Fibroblast of mammary gland (primary cell): Measurements from ENCODE around the gene YARS1.

ENCODE experiments used
- DNase-seq: peaks from one replicate; pipeline ENCODE4 v3.0.0-alpha.2; 2010; ENCODE audit warnings: low read depth
- H3K4me3 ChIP-seq: 2 replicates; pipeline ENCODE4 v1.5.1; 2011; ENCODE audit warnings: low read depth, mild to moderate bottlenecking, low read length, moderate library complexity; ENCODE audit not compliant: control insufficient read depth
- TF ChIP-seq, protein P1 (sequence below): conservative IDR thresholded peaks from 2 replicates; pipeline ENCODE4 v1.5.1; 2011; ENCODE audit warnings: low read depth, low read length, inconsistent platforms; ENCODE audit not compliant: control insufficient read depth, insufficient read depth

The YARS1 gene

DNA sequence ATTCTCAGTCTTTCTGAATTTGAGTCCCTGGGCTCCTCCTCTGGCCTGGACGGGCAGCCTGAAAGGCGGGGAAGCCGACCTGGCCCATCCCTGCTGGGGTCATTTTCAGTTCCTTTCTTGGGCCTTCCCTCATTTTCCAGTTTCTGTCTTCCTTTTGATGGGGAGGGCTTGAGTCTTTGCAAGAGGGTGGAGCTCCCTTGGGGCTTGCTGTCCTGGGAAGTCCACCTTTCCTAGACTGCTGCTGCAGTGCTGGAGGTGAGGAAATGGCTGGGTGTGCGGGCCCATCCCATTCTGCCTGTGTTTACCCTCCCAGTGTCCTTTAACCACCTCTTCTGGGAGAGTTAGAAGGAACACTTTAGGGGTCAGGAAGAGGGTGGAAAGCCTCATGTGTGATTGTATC, 74.2 kb downstream of the YARS1 start:
- no peak for DNase-seq
- TF ChIP-seq, protein P1, sequence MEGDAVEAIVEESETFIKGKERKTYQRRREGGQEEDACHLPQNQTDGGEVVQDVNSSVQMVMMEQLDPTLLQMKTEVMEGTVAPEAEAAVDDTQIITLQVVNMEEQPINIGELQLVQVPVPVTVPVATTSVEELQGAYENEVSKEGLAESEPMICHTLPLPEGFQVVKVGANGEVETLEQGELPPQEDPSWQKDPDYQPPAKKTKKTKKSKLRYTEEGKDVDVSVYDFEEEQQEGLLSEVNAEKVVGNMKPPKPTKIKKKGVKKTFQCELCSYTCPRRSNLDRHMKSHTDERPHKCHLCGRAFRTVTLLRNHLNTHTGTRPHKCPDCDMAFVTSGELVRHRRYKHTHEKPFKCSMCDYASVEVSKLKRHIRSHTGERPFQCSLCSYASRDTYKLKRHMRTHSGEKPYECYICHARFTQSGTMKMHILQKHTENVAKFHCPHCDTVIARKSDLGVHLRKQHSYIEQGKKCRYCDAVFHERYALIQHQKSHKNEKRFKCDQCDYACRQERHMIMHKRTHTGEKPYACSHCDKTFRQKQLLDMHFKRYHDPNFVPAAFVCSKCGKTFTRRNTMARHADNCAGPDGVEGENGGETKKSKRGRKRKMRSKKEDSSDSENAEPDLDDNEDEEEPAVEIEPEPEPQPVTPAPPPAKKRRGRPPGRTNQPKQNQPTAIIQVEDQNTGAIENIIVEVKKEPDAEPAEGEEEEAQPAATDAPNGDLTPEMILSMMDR: no peak
- no peak overlapping the region for H3K4me3 ChIP-seq

DNA sequence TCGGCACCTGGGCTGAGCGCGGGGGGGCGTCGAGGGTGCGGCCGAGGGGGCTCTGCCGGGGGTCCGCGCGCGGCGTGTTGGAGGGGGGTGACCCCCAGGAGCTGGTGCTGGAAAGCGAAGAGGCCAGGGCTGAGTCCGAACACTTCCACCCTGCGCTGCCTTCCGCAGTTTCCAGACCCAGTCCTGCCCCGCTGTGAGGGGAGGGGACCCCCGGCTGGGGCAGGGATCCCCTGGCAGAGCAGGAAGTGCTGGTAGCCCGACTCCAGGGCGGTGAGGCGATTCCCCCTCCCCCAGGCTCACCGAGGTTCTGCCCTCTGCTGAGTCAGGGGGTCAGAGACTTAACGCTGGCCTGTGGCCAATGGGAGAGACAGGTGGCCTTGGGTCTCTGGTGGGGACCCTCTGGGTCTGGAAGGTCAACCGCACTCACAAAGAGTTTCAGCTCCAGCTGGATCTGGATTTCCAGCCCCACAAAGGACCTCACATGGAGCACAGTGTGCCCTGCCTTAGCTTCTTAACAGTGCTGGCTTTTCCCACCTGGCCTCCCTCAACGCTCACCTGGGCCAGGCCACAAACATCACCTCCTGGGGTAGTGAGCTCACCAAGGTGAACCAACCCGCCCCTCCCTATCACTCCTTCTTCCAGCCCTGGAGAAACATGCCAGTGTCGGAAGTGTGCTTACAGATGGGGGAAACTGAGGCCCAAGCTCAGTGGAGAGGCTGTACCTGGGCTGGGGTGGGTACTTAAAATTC, 74.8 kb downstream of the YARS1 start:
- peak overlapping the region; percentile 44 for H3K4me3 ChIP-seq
- no peak for DNase-seq
- TF ChIP-seq, protein P1: no peak

DNA sequence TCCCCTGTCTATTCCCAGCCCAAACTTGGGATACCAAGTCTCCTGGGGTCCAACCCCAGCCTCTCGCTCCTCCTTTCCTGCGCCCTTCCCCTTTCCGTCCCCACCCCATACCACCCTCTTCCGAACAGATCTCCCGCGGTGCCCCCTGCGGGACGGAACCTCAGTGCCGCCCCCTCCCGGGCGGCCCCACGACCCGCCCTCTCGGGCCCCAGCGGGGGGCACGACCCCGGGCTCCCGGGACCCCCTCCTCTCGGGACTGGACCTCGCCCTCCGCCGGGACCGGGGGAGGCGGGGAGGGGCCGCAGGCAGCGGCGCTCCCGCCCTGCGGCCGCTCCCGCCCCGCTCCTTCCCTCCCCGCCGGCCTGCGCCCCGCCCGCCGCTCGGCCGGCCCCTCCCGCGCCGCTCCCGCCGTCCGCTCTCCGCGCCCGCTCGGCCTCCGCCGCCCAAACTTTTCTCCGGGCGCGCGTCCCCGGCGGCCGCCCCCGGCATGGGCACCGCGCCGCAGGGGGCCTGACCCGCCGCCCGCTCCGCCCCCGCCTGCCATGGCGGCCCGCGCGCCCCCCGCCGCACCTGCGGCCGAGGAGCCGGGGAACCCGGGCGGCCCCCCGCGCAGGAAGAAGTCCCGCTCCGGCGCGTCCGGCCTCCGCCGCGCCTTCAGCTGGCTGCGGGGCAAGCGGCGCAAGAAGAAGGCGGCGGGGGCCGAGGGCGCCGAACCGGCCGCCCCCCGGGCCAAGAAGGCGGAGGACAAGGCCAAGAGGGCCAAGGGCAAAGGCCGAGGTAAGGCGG, 75.6 kb downstream of the YARS1 start:
- no peak for DNase-seq

DNA sequence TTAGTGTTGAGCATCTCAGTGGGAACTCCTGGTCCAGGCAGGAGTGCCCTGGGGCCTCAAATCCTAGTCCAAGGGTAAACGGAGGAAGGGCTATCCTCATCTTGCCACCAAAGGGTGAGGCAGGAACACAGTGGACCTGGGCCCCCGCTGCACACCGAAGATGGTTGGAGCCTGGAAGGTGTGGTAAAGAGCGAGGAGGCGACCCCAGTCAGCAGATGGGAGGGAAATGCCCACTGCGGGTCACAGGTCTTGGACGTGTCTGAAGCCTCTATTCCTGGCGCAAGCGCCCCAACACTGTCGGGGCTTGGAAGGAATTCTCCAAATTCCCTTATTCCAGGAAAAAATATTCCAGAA, 76.1 kb downstream of the YARS1 start:
- TF ChIP-seq, protein P1: no peak
- DNase-seq: no peak
- peak overlapping the region; percentile 51 for H3K4me3 ChIP-seq

More for the DNA sequence above, 75.6 kb downstream of the YARS1 start:
- TF ChIP-seq, protein P1: no peak
- H3K4me3 ChIP-seq: peak overlapping the region; percentile 51

DNA sequence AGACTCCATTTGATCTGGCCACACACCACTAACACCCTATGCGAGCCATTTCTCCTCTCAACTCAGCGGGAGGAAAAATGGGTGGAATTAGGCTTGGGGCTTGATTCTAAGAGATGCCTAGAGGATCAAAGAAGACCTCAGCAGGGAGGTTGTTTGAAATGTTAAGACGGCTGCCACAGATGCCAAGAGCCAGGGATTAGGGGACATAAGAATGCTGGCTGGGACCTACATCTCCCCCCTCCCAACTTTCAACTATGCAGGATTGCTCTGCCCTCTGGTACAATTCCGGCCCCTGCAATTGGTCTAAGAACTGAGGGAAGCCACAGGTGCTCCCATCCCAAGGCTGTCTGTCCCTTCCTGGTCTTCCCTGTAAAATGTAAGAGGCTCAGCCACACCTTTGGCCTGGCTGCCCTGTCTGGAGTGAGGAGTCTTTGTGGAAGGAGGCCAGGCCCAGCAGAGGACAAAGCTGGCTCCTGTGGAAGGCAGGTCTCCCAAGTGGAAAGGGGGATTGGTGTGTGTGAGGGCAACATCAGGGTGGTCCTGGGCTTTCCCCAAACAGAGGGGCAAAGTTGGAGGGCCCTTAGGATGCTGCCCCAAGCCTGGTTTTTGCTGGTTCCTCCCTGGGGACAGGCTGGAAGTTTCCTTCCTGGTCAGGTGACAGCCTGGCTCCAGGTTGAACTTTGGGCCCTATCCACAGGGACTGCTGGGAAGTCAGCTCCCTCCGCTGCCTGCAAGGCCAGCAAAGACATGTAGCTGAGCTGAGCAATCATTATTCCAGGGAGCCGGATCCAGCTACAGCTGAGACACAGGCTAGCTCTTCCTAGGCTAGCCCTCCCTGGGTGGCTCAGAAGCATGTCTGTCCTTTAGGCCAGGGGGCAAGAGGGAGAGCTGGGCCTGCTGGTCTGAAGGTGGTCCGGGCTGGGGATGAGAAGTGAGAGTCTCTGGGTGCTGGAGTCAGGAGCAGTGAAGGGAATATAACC, 80.1 kb downstream of the YARS1 start:
- TF ChIP-seq, protein P1: no peak
- no peak overlapping the region for H3K4me3 ChIP-seq
- DNase-seq: no peak
